HEK293 (cell line): ENCODE data around the gene SIMC1.

Experiments
- CTCF ChIA-PET: fragments of 350-600 bp; formaldehyde crosslinking; extraction: SDS; loops from one replicate; lab custom pipeline; 2021; ENCODE audit warnings: antibody characterized with exemption; lab: Yijun Ruan, JAX
- POLR2A ChIA-PET: fragments of 300-600 bp; formaldehyde crosslinking; extraction: SDS; loops from one replicate; lab custom pipeline; 2020; ENCODE audit warnings: antibody characterized with exemption, inconsistent platforms; lab: Yijun Ruan, JAX
- H3K27ac ChIP-seq: fragments of 200-500 bp; sonication (Bioruptor generic); 2 replicates; pipeline ENCODE4 v1.5.1; 2014; ENCODE audit warnings: low read depth, low read length, control low read depth, inconsistent platforms; ENCODE audit errors: extremely low read depth
- H3K36me3 ChIP-seq, 2 experiments: fragments of 200-500 bp in 1 of 2; sonication (Bioruptor generic) in 1 of 2; 1 replicate in 1 of 2; 2 replicates in 1 of 2; pipeline ENCODE4 v1.5.1; 2014 to 2017; ENCODE audit warnings: inconsistent platforms in 2 of 2, low read length in 2 of 2; ENCODE audit not compliant: control insufficient read depth in 2 of 2, insufficient read depth in 1 of 2
- H3K4me1 ChIP-seq: fragments of 200-500 bp; sonication (Bioruptor generic); 2 replicates; pipeline ENCODE4 v1.5.1; 2014; ENCODE audit warnings: mild to moderate bottlenecking, low read length, inconsistent platforms; ENCODE audit not compliant: control insufficient read depth, insufficient read depth
- H3K4me3 ChIP-seq: 2 replicates; pipeline ENCODE4 v1.5.1; 2011; ENCODE audit warnings: low read depth, mild to moderate bottlenecking, control low read depth, low read length, moderate library complexity
- H3K9me3 ChIP-seq: fragments of 200-500 bp; sonication (Bioruptor generic); 2 replicates; pipeline ENCODE4 v1.5.1; 2014; ENCODE audit warnings: low read depth, low read length, inconsistent platforms; ENCODE audit not compliant: control insufficient read depth, insufficient read depth
- ATF2 ChIP-seq: fragments of 450-650 bp; formaldehyde crosslinking; IDR thresholded peaks from 2 replicates; pipeline ENCODE4 v1.5.1; 2016; ENCODE audit warnings: missing biosample characterization, missing genetic modification characterization, low read depth
- HIC1 ChIP-seq: fragments of 450-650 bp; formaldehyde crosslinking; IDR thresholded peaks from 2 replicates; pipeline ENCODE4 v1.5.1; 2016; ENCODE audit warnings: missing biosample characterization, missing genetic modification characterization
- HOXC10 ChIP-seq: sonication (generic); formaldehyde crosslinking; IDR thresholded peaks from 2 replicates; pipeline ENCODE4 v1.8.1; 2023; ENCODE audit warnings: mild to moderate bottlenecking, missing genetic modification reagents
- PRDM2 ChIP-seq: fragments of 450-650 bp; formaldehyde crosslinking; IDR thresholded peaks from 2 replicates; pipeline ENCODE4 v1.5.1; 2016; ENCODE audit warnings: missing biosample characterization, missing genetic modification characterization, borderline replicate concordance
- SP7 ChIP-seq: fragments of 450-650 bp; formaldehyde crosslinking; IDR thresholded peaks from 2 replicates; pipeline ENCODE4 v1.5.1; 2016; ENCODE audit warnings: missing biosample characterization, missing genetic modification characterization
- TCF7L2 ChIP-seq: IDR thresholded peaks from 2 replicates; pipeline ENCODE4 v1.6.1; 2011; ENCODE audit warnings: low read depth, mild to moderate bottlenecking, inconsistent platforms, low read length, moderate library complexity, borderline replicate concordance
- ZBTB48 ChIP-seq: fragments of 450-650 bp; formaldehyde crosslinking; IDR thresholded peaks from 2 replicates; pipeline ENCODE4 v1.5.1; 2016; ENCODE audit warnings: missing biosample characterization, missing genetic modification characterization
- ZBTB8A ChIP-seq: fragments of 450-650 bp; formaldehyde crosslinking; IDR thresholded peaks from 2 replicates; pipeline ENCODE4 v1.5.1; 2016; ENCODE audit warnings: missing biosample characterization, missing genetic modification characterization
- ZFP37 ChIP-seq: fragments of 450-650 bp; formaldehyde crosslinking; IDR thresholded peaks from 2 replicates; pipeline ENCODE4 v1.5.1; 2016; ENCODE audit warnings: missing biosample characterization, missing genetic modification characterization
- ZFP41 ChIP-seq: fragments of 450-650 bp; formaldehyde crosslinking; IDR thresholded peaks from 2 replicates; pipeline ENCODE4 v1.5.1; 2016; ENCODE audit warnings: missing biosample characterization, missing genetic modification characterization, borderline replicate concordance
- ZNF121 ChIP-seq: fragments of 450-650 bp; formaldehyde crosslinking; IDR thresholded peaks from 2 replicates; pipeline ENCODE4 v1.5.1; 2016; ENCODE audit warnings: missing biosample characterization, missing genetic modification characterization
- ZNF239 ChIP-seq: fragments of 450-650 bp; formaldehyde crosslinking; IDR thresholded peaks from 2 replicates; pipeline ENCODE4 v1.5.1; 2016; ENCODE audit warnings: missing biosample characterization, missing genetic modification characterization
- ZNF248 ChIP-seq: fragments of 450-650 bp; formaldehyde crosslinking; IDR thresholded peaks from 2 replicates; pipeline ENCODE4 v1.5.1; 2017; ENCODE audit warnings: missing biosample characterization, missing genetic modification characterization
- ZNF335 ChIP-seq: fragments of 450-650 bp; formaldehyde crosslinking; conservative IDR thresholded peaks from 2 replicates; pipeline ENCODE4 v1.5.1; 2016; ENCODE audit warnings: missing biosample characterization, missing genetic modification characterization
- ZNF341 ChIP-seq: fragments of 450-650 bp; formaldehyde crosslinking; IDR thresholded peaks from 2 replicates; pipeline ENCODE4; 2016; ENCODE audit warnings: low read depth, missing biosample characterization, missing genetic modification characterization
- ZNF423 ChIP-seq: fragments of 450-650 bp; formaldehyde crosslinking; IDR thresholded peaks from 2 replicates; pipeline ENCODE4 v1.5.1; 2016; ENCODE audit warnings: missing biosample characterization, missing genetic modification characterization
- ZNF501 ChIP-seq: fragments of 450-650 bp; formaldehyde crosslinking; IDR thresholded peaks from 2 replicates; pipeline ENCODE4 v1.5.1; 2016; ENCODE audit warnings: missing biosample characterization, missing genetic modification characterization
- ZNF600 ChIP-seq: fragments of 450-650 bp; formaldehyde crosslinking; IDR thresholded peaks from 2 replicates; pipeline ENCODE4 v1.5.1; 2016; ENCODE audit warnings: missing biosample characterization, missing genetic modification characterization
- ZNF747 ChIP-seq: fragments of 450-650 bp; formaldehyde crosslinking; IDR thresholded peaks from 2 replicates; pipeline ENCODE4 v1.5.1; 2016; ENCODE audit warnings: missing biosample characterization, missing genetic modification characterization
- TF ChIP-seq, protein P1 (sequence below): fragments of 450-650 bp; formaldehyde crosslinking; IDR thresholded peaks from 2 replicates; pipeline ENCODE4 v1.5.1; 2016; ENCODE audit warnings: missing biosample characterization, missing genetic modification characterization
- TF ChIP-seq, protein P2 (sequence below): fragments of 450-650 bp; formaldehyde crosslinking; IDR thresholded peaks from 2 replicates; pipeline ENCODE4 v1.5.1; 2016; ENCODE audit warnings: missing biosample characterization, missing genetic modification characterization
- TF ChIP-seq, protein P3 (sequence below): fragments of 450-650 bp; formaldehyde crosslinking; IDR thresholded peaks from 2 replicates; pipeline ENCODE4 v1.5.1; 2016; ENCODE audit warnings: missing biosample characterization, missing genetic modification characterization

SIMC1 gene

GRCh38 chr5:176388003-176388443, 149.8 kb downstream of the SIMC1 start (continued):
- TF ChIP-seq PRDM2 (tag by site-specific recombination) (peak; percentile 64; the same call in 1 of the 2 replicates), TCF7L2 (no peak), ZNF341 (tag by site-specific recombination) (peak; percentile 72), ZBTB48 (tag by site-specific recombination) (peak; percentile 45; the same call in 1 of the 2 replicates), ZNF501 (tag by site-specific recombination) (no peak), ZNF600 (peak; percentile 65; the same call in 1 of the 2 replicates)
- TF ChIP-seq, protein P1, sequence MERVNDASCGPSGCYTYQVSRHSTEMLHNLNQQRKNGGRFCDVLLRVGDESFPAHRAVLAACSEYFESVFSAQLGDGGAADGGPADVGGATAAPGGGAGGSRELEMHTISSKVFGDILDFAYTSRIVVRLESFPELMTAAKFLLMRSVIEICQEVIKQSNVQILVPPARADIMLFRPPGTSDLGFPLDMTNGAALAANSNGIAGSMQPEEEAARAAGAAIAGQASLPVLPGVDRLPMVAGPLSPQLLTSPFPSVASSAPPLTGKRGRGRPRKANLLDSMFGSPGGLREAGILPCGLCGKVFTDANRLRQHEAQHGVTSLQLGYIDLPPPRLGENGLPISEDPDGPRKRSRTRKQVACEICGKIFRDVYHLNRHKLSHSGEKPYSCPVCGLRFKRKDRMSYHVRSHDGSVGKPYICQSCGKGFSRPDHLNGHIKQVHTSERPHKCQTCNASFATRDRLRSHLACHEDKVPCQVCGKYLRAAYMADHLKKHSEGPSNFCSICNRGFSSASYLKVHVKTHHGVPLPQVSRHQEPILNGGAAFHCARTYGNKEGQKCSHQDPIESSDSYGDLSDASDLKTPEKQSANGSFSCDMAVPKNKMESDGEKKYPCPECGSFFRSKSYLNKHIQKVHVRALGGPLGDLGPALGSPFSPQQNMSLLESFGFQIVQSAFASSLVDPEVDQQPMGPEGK (tag by site-specific recombination): no peak
- TF ChIP-seq, protein P2, sequence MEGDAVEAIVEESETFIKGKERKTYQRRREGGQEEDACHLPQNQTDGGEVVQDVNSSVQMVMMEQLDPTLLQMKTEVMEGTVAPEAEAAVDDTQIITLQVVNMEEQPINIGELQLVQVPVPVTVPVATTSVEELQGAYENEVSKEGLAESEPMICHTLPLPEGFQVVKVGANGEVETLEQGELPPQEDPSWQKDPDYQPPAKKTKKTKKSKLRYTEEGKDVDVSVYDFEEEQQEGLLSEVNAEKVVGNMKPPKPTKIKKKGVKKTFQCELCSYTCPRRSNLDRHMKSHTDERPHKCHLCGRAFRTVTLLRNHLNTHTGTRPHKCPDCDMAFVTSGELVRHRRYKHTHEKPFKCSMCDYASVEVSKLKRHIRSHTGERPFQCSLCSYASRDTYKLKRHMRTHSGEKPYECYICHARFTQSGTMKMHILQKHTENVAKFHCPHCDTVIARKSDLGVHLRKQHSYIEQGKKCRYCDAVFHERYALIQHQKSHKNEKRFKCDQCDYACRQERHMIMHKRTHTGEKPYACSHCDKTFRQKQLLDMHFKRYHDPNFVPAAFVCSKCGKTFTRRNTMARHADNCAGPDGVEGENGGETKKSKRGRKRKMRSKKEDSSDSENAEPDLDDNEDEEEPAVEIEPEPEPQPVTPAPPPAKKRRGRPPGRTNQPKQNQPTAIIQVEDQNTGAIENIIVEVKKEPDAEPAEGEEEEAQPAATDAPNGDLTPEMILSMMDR: 0 out of 2 replicates have a peak, but pooled peaks have one; percentile 14

DNA sequence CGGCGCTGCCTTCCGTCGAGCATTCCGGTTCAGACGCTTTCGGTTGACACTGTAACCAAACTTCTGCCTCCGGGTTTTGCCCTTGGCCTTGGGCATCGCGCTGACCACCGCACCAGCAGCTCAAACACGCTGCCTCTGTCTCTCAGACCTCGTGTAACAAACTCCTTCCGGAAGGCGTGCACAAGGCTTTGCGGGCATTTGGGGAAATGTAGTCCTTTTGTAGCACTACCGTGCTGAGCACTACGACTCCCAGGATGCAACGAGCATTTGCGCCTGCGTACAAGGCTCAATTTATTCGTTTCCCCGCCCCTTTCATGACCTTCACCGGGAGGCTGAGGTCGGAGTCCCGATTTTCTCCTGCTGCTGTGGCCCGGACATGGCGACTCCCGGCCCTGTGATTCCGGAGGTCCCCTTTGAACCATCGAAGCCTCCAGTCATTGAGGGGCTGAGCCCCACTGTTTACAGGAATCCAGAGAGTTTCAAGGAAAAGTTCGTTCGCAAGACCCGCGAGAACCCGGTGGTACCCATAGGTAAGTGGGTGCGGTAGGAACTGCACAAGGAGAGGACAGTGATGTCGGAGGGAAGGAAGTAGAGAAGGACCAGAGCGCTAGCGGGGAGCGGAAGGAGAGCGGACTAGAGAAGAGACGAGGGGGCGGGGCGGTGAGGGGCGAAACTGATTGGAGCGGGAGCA, 150.4 kb downstream of the SIMC1 start, which contains the start of the genes HIGD2A and NOP16:
Gene HIGD2A (plus strand): TSS at position 308 of the 691 bp plus-strand sequence. CDS start 69 bp downstream, at position 377.
Gene NOP16 (minus strand): TSS at position 155 of the 691 bp plus-strand sequence. CDS start 59 bp downstream, at position 96.
- Histone ChIP-seq H3K4me3 (peak within 1 kb of the TSS; percentile 67), H3K4me1 (no peaks in the 10 kb centered on the region), H3K36me3 (peaks cover 0 to 71% of the 10 kb centered on the region in 2 experiments; a peak in 2 of 3 replicates), H3K27ac (peak within 1 kb of the TSS; percentile 75), H3K9me3 (no peaks in the 10 kb centered on the region)
- POLR2A ChIA-PET: interaction anchor here (0.7 to 2.2 kb wide), 5 partner anchors 14 to 155 kb away, joined by 3 to 6 read pairs (median 3); partner anchors contain the start of gene KIAA1191
- CTCF ChIA-PET: no interaction called here
- TF ChIP-seq, protein P3, sequence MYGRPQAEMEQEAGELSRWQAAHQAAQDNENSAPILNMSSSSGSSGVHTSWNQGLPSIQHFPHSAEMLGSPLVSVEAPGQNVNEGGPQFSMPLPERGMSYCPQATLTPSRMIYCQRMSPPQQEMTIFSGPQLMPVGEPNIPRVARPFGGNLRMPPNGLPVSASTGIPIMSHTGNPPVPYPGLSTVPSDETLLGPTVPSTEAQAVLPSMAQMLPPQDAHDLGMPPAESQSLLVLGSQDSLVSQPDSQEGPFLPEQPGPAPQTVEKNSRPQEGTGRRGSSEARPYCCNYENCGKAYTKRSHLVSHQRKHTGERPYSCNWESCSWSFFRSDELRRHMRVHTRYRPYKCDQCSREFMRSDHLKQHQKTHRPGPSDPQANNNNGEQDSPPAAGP: peak; percentile 99
- TF ChIP-seq SP7 (tag by site-specific recombination) (peak; percentile 97), ZNF423 (tag by site-specific recombination) (no peak), ZNF239 (tag by site-specific recombination) (peak; percentile 76; the same call in 1 of the 2 replicates), ZNF747 (no peak), ZNF121 (peak; percentile 87), ZFP41 (tag by site-specific recombination) (no peak), ZFP37 (peak; percentile 98), ZNF248 (tag by site-specific recombination) (no peak), HOXC10 (CRISPR knock-in tag) (no peak), ZBTB8A (tag by site-specific recombination) (peak; percentile 72), ATF2 (tag by site-specific recombination) (no peak), HIC1 (tag by site-specific recombination) (no peak), ZNF335 (peak; percentile 99)
